SK-N-SH (cell line): Measurements from ENCODE around the gene LCE1D. TPM values are rescaled to one million over a fixed set of nuclear protein-coding genes. Genes with fewer than 3 reads are reported as not detected.

Experiments
- CTCF ChIA-PET: fragments of 300-600, 350-600 bp; formaldehyde crosslinking; extraction: SDS; loops from one replicate; lab custom pipeline; 2021; lab: Yijun Ruan, JAX
- POLR2A ChIA-PET: fragments of 350-600 bp; sonication (Branson Sonifier 250); formaldehyde crosslinking; extraction: SDS; loops from one replicate; lab custom pipeline; 2020; ENCODE audit warnings: antibody characterized with exemption, inconsistent platforms; lab: Yijun Ruan, JAX
- DNase-seq: peaks from one replicate; pipeline ENCODE4 v3.0.0; 2012
- H2AFZ ChIP-seq: fragments of 200-600 bp; sonication (generic); 2 replicates; pipeline ENCODE4 v1.8.1; 2016; ENCODE audit warnings: antibody characterized with exemption, mild to moderate bottlenecking, low read depth
- H3F3A ChIP-seq: fragments of 200-600 bp; sonication (generic); replicated peaks from 2 replicates; pipeline ENCODE3; 2016; ENCODE audit warnings: antibody characterized with exemption, mild to moderate bottlenecking; ENCODE audit not compliant: insufficient read depth
- H3K27ac ChIP-seq, 2 experiments: fragments of 200-500 bp in 1 of 2; fragments of 200-600 bp in 1 of 2; sonication (Bioruptor generic) in 1 of 2; sonication (generic), shearing (Covaris generic) in 1 of 2; 2 replicates each; pipeline versions ENCODE4 v1.5.1 to v1.6.1; 2014 to 2016; ENCODE audit warnings: low read depth in 2 of 2, inconsistent platforms in 1 of 2, low read length in 1 of 2, mild to moderate bottlenecking in 1 of 2, mixed read lengths in 1 of 2
- H3K27me3 ChIP-seq: fragments of 200-600 bp; sonication (generic), shearing (Covaris generic); 2 replicates; pipeline ENCODE4 v1.6.1; 2016; ENCODE audit warnings: mixed run types; ENCODE audit not compliant: insufficient read depth
- H3K36me3 ChIP-seq, 2 experiments: fragments of 200-500 bp in 1 of 2; fragments of 200-600 bp in 1 of 2; sonication (Bioruptor generic) in 1 of 2; sonication (generic) in 1 of 2; replicated peaks in 1 of 2; 2 replicates each; pipeline versions ENCODE3 to v1.5.1; 2014 to 2016; ENCODE audit warnings: low read length in 1 of 2, mild to moderate bottlenecking in 1 of 2; ENCODE audit not compliant: insufficient read depth in 2 of 2, control insufficient read depth in 1 of 2
- H3K4me1 ChIP-seq, 2 experiments: fragments of 200-500 bp in 1 of 2; fragments of 200-600 bp in 1 of 2; sonication (Bioruptor generic) in 1 of 2; sonication (generic), shearing (Covaris generic) in 1 of 2; 2 replicates each; pipeline versions ENCODE4 v1.5.1 to v1.6.1; 2014 to 2016; ENCODE audit warnings: low read depth in 1 of 2, low read length in 1 of 2, mixed run types in 1 of 2; ENCODE audit not compliant: insufficient read depth in 2 of 2, control insufficient read depth in 1 of 2
- H3K4me2 ChIP-seq: fragments of 200-600 bp; sonication (generic), shearing (Covaris generic); 2 replicates; pipeline ENCODE4 v1.6.1; 2017; ENCODE audit warnings: mixed run types
- H3K4me3 ChIP-seq, 2 experiments: fragments of 200-500 bp in 1 of 2; fragments of 200-600 bp in 1 of 2; sonication (Bioruptor generic) in 1 of 2; sonication (generic), shearing (Covaris generic) in 1 of 2; 2 replicates each; pipeline versions ENCODE4 v1.5.1 to v1.8.1; 2014 to 2016; ENCODE audit warnings: low read depth in 2 of 2, inconsistent platforms in 1 of 2, low read length in 1 of 2, mild to moderate bottlenecking in 1 of 2, mixed read lengths in 1 of 2, moderate library complexity in 1 of 2
- H3K79me2 ChIP-seq: fragments of 200-600 bp; sonication (generic); 2 replicates; pipeline ENCODE4 v1.8.1; 2017; ENCODE audit warnings: mild to moderate bottlenecking; ENCODE audit not compliant: insufficient read depth
- H3K9ac ChIP-seq: fragments of 200-600 bp; sonication (generic); 2 replicates; pipeline ENCODE4 v1.6.1; 2017; ENCODE audit warnings: mixed run types
- H3K9me2 ChIP-seq: fragments of 200-600 bp; sonication (generic); 2 replicates; pipeline ENCODE4 v1.6.1; 2017; ENCODE audit warnings: mixed run types
- H3K9me3 ChIP-seq: fragments of 200-600 bp; sonication (generic); 2 replicates; pipeline ENCODE4 v1.6.1; 2017; ENCODE audit warnings: mixed run types, mild to moderate bottlenecking, moderate library complexity
- H4K20me1 ChIP-seq: fragments of 200-600 bp; sonication (generic); 2 replicates; pipeline ENCODE4 v1.6.1; 2017; ENCODE audit warnings: mild to moderate bottlenecking, mixed run types; ENCODE audit not compliant: insufficient read depth
- CTCF ChIP-seq: fragments of 200-600 bp; sonication (generic); IDR thresholded peaks from 2 replicates; pipeline ENCODE4 v1.6.1; 2017; ENCODE audit warnings: antibody characterized with exemption, mild to moderate bottlenecking, moderate library complexity
- ELF1 ChIP-seq: IDR thresholded peaks from 2 replicates; pipeline ENCODE4 v1.4.0; 2012
- EZH2phosphoT487 ChIP-seq: fragments of 200-600 bp; sonication (generic); IDR thresholded peaks from 2 replicates; pipeline ENCODE4 v1.6.1; 2017; ENCODE audit warnings: low read depth, mixed run types, mild to moderate bottlenecking, antibody characterized with exemption, moderate library complexity, borderline replicate concordance
- FOSL2 ChIP-seq: IDR thresholded peaks from 2 replicates; pipeline ENCODE4 v1.4.0; 2012; ENCODE audit warnings: low read depth, mild to moderate bottlenecking, moderate library complexity, borderline replicate concordance
- FOXM1 ChIP-seq: IDR thresholded peaks from 2 replicates; pipeline ENCODE4 v1.4.0; 2012; ENCODE audit warnings: low read depth, mild to moderate bottlenecking
- GABPA ChIP-seq: IDR thresholded peaks from 2 replicates; pipeline ENCODE4 v1.4.0; 2012; ENCODE audit warnings: low read depth, mild to moderate bottlenecking
- GATA2 ChIP-seq: sonication (generic); formaldehyde crosslinking; IDR thresholded peaks from 2 replicates; pipeline ENCODE4 v1.5.0; 2020; ENCODE audit warnings: mild to moderate bottlenecking, missing genetic modification reagents
- IRF3 ChIP-seq: fragments of 150-350 bp; IDR thresholded peaks from 2 replicates; pipeline ENCODE4 v1.6.1; 2016; ENCODE audit warnings: mild to moderate bottlenecking, low read depth, low read length
- JUND ChIP-seq: IDR thresholded peaks from 2 replicates; pipeline ENCODE4 v1.4.0; 2012
- MXI1 ChIP-seq: IDR thresholded peaks from 2 replicates; pipeline ENCODE4 v1.6.1; 2012; ENCODE audit warnings: mild to moderate bottlenecking, low read depth, low read length, improper control_type of control experiment
- NRF1 ChIP-seq: IDR thresholded peaks from 2 replicates; pipeline ENCODE4 v1.6.1; 2012; ENCODE audit warnings: low read depth, mild to moderate bottlenecking, low read length
- POLR2AphosphoS5 ChIP-seq: IDR thresholded peaks from 2 replicates; pipeline ENCODE4 v1.6.1; 2012; ENCODE audit warnings: low read depth, low read length
- RCOR1 ChIP-seq: fragments of 150-350 bp; IDR thresholded peaks from 2 replicates; pipeline ENCODE4 v1.6.1; 2017; ENCODE audit warnings: antibody characterized with exemption, low read length
- REST ChIP-seq: IDR thresholded peaks from 2 replicates; pipeline ENCODE4 v1.6.1; 2012; ENCODE audit warnings: mild to moderate bottlenecking, low read depth, low read length, moderate library complexity
- RFX5 ChIP-seq: IDR thresholded peaks from 2 replicates; pipeline ENCODE4 v1.6.1; 2012; ENCODE audit warnings: mild to moderate bottlenecking, improper control_type of control experiment, low read length
- TCF12 ChIP-seq: IDR thresholded peaks from 2 replicates; pipeline ENCODE4 v1.4.0; 2012
- USF1 ChIP-seq: IDR thresholded peaks from 2 replicates; pipeline ENCODE4 v1.4.0; 2012; ENCODE audit warnings: low read depth, borderline replicate concordance
- whole genome bisulfite sequencing: methylation state at CpG from one replicate; pipeline ENCODE4 v1.1.6; 2017; ENCODE audit warnings: low lambda C conversion rate; 5-methylcytosine and 5-hydroxymethylcytosine counted together
- polyA plus RNA-seq, 3 experiments: library from polyadenylated mRNA; depleted of rRNA; stranded (reverse); fragments of >200 nt; gene quantifications; 2 replicates each; pipeline ENCODE4 v1.2.3, GENCODE V29; 2012

The LCE1D gene
- polyA plus RNA-seq, 1 of the 3 experiments (the other 2 are of a cell fraction), result not detected

GRCh38 chr1:152760551-152761190 is 35.9 kb upstream of the LCE1D start:
- ChIA-PET POLR2A (interaction anchor here (0.6 kb wide), 1 partner anchor 219 kb away, joined by 3 read pairs; no protein-coding TSS in a partner anchor), CTCF (no interaction called here)
- Histone ChIP-seq H3K79me2 (no peaks in the 10 kb centered on the region), H3K4me1 (no peaks in the 10 kb centered on the region), H3K9me3 (no peaks in the 10 kb centered on the region), H3K4me3 (no peak overlapping the region), H3K9me2 (no peaks in the 10 kb centered on the region), H3K27ac (no peak overlapping the region), H3K9ac (no peak overlapping the region), H3F3A (no peaks in the 10 kb centered on the region), H3K4me2 (no peak overlapping the region), H3K36me3 (no peaks in the 10 kb centered on the region), H2AFZ (no peak overlapping the region), H4K20me1 (no peaks in the 10 kb centered on the region), H3K27me3 (peaks cover 28% of the 10 kb centered on the region; the same call in 1 of the 2 replicates)
- no peak for TF ChIP-seq GATA2
- TF ChIP-seq IRF3, result no peak
- TF ChIP-seq FOXM1, result no peak
- TF ChIP-seq FOSL2, result no peak
- no peak for TF ChIP-seq TCF12
- no peak for TF ChIP-seq RFX5
- TF ChIP-seq MXI1, result no peak
- no peak for TF ChIP-seq EZH2phosphoT487
- no peak for TF ChIP-seq GABPA
- WGBS, result 27% methylated on average over 21 of the region's 31 CpGs
- no peak for DNase-seq

- no peaks in the 10 kb centered on the region for H4K20me1 ChIP-seq
- TF ChIP-seq USF1, result no peak
- no peak for TF ChIP-seq POLR2AphosphoS5
- TF ChIP-seq ELF1, result no peak
- no peak for TF ChIP-seq MXI1
- no peak for TF ChIP-seq TCF12
- TF ChIP-seq GATA2, result no peak
- no peak for TF ChIP-seq RCOR1
- no peak for TF ChIP-seq GABPA
- TF ChIP-seq REST, result no peak
- no peak for TF ChIP-seq FOSL2
- no peak for TF ChIP-seq JUND
- TF ChIP-seq NRF1, result no peak
- no peak for TF ChIP-seq CTCF
- TF ChIP-seq, all 33 proteins: peak for 0
- no peak for DNase-seq
- Histone ChIP-seq H3K4me2 (no peak overlapping the region), H3K36me3 (no peaks in the 10 kb centered on the region), H3K27ac (no peak overlapping the region), H3K4me1 (no peaks in the 10 kb centered on the region), H3K4me3 (no peak overlapping the region), H3K9me2 (no peaks in the 10 kb centered on the region), H2AFZ (no peak overlapping the region), H3K9ac (no peak overlapping the region), H3K79me2 (no peaks in the 10 kb centered on the region), H3K9me3 (no peaks in the 10 kb centered on the region), H3F3A (no peaks in the 10 kb centered on the region), H3K27me3 (peaks cover 28% of the 10 kb centered on the region; the same call in 1 of the 2 replicates)
- WGBS, result 6% methylated on average over 3 of the region's 3 CpGs
- ChIA-PET POLR2A (no interaction called here), CTCF (no interaction called here)
Measured at GRCh38 chr1:152761609-152762213, 34.8 kb upstream of the LCE1D start.
